ENCODE data around the gene USB1.
"Not testable (repeated sequence)": the region's sequence is repeated elsewhere in the genome, so short reads cannot be mapped to it uniquely, and the experiment has no call there.

USB1 gene

DNA sequence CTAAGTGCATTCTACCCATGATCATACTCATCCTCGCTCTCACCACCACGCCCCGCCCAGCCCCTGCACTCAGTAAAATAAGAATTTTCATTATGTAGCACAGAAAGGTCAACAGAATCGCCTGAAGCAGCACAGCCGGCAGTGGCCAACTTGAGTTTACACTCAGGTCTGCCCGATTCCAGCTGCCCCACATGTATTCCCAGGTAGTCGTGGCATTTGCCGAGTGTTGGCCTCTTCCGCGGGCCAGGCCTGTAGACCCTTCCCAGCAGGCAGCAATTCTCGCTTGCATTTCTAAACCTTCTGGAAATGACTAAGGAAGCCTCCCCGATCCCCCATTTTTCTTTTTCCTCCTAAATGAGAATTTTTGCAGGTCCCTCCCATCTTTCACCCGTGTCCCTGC lies 30.9 kb upstream of the USB1 start:
- DNase-seq: no peak

DNA sequence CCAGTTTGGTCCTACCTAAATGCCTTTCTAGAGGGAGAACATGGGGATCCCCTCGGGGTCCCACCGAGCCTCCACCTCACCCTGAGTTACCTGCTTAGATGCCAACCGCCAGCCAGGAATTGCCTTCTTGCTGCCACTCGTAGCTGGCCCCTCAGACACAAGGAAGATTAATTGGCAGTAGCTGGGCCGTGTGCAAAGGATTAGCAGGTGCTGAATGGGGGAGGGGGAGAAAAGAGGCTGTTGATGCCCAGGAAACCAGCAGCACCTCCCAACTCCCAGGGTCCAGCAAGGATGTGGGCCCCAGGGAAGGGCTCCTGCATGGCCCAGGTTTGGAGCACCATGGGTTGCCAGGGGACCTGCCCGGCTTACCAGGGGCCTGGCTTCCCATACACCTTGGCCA lies 30.2 kb upstream of the USB1 start, which contains the start of gene CNGB1:
CNGB1 (minus strand) TSS at position 159 of the 400 bp plus-strand sequence. CDS start 3,842 bp downstream, outside the sequence.
- DNase-seq: no peak

DNA sequence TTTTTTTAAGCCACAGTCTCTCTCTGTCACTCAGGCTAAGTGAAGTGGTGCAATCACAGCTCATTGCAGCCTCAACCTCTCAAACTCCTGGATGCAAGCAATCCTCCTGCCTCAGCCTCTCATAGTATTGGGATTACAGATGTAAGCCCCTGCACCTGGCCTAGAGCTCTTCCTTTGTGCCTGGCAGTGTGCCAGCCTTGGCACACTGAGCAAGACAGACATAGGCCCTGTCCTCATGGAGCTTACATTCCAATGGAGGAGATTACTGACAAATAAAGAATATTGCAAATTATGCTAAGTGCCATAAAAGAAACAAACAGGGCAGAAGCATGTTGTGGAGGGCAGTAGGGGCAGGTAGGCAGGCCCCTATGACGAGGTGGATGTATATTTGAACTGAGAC lies 29.4 kb upstream of the USB1 start:
- no peak for DNase-seq

DNA sequence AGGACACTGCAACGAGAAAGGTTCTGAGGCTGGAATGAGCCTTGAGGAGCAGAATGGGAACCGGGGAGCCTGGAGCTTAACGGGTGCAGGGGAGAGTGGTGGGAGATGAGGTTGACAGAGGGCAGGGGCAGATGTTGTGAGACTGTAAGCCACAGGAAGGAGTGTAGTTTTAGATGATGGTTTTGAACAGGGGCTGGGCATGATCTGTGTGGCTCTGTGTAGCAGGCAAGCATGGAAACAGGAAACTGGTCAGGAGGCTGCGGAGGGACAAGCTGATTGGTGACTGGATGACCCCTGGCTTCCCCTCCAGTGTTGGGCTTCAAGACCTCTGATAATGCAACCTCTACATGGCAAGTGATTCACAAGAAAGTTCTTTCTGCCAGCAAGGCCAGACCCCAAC lies 28.9 kb upstream of the USB1 start:
- DNase-seq: no peak

DNA sequence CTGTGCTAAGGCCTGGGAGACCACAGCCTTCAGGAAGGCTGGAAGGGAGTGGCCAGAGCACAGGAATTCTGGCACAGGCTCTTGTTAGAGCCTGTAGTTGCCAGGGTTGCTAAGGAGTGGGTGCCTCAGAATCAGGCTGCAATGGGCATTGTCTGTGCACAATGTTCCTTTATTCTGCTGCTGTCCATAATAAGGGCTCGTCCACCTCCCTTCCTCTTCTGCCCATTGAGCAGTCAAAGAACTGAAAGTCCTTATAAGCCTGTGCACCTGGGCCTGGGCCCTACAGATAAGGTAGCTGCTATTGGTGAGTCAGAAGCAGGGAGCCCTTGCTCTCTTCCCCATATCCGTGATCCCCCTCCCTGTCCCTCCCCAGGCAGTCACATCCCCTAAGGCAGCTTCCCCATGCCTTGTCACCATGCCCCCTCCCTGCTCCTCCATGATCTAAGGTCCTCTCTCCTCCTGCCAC lies 24.8 kb upstream of the USB1 start:
- DNase-seq: no peak

DNA sequence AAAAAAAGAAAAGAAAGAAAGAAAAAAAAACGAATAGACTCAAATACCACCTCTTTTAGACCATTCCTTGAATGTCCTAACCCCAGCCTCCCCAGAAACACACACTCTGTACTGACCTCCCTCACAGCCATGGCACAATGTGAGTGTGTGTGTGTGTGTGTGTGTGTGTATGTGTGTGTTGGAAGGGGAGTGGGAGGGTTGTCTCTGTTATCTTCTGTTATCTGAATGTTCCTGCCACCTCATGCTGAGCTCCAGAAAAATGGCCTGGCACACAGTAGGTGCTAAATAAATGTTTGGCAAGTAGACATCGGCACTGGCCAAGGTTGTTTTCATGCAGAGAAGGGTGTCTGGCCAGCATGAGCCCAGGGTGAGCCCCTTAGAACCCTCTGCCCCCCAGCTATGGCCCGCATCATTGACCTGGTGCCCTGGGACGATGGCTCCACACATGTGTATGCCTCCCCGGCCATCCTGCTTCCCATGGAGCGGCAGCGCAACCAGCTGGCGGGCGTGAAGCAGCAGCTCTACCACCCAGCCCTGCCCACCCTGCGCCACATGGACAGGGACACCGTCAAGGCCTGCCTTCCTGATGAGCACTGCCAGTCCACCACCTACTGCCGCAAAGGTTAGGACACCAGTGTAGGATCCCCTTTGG lies 23.7 kb upstream of the USB1 start:
- no peak for DNase-seq

DNA sequence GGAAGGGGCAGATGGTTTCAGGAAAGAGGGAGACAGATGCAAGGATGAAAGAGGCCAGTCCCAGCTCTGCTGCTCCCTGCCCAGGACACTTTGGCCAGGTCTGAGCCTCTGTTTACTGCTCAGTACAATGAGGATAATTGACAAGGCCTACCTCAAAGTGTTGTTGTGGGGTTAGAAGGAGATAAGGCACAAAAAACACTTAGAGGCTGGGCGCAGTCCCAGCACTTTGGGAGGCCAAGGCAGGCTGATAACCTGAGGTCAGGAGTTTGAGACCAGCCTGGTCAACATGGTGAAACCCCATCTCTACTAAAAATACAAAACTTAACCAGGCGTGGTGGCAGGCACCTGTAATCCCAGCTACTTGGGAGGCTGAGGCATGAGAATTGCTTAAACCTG lies 23.1 kb upstream of the USB1 start:
- DNase-seq: not testable (repeated sequence)

DNA sequence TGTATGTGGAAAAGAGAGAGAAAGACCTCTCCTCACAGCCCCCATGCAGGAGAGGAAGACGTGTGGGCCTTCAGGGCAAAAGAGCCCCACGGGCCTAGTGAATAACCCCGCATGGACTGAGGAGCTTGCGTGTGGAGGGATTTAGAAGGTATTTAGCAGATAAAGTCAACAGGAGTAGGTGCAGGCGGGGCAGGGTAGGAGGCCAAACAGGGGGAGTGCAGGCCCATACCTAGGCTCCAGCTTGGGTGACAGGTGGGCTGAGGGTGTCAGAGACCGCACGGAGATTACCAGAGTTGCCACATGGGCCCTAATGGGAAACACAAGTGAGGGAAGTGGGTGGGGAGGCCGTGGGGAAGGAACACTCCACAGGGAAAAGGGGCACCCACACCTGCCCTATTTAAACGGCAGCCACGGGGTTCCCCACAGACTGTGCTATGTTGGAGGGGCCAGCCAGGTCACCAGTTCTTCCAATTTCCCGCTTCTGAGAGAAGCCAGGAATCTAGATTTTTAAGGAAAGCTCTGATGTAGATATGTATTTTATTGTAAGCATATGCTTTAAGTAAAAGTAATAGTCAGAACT lies 22.1 kb upstream of the USB1 start:
- no peak for DNase-seq

DNA sequence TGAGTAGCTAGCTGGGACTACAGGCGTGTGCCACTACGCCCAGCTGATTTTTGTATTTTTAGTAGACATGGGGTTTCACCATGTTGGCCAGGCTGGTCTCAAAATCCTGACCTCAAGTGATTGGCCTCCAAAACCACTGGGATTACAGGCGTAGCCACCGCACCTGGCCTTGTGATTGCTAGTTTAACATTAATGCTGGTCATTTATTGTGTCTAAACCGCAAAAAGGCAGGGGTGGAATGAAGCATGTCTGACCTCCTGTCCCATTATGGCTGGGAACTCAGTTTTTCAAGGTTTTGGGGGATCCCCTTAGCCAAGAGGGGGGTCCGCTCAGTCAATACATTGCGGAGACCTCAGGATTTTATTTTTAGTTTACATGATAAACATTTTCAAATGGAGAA lies 19.6 kb upstream of the USB1 start:
- DNase-seq: no peak

DNA sequence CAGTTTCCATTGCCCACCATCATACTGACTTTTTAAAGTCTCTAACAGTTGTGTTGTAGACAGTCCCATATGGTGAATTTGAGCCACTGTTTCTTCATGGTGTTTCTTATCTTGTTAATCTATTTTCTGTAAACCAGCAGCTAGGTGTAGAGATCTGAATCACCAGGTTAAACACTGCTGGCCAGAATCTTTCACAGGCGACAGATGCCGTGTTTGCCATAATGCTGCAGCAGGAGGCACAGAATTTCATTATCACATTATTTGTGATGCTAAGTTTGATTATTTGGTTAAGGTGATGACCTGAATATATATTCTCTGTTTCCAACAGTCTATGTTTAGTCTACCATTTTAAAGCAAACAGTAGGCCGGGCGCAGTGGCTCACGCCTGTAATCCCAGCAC lies 18.8 kb upstream of the USB1 start:
- no peak for DNase-seq

DNA sequence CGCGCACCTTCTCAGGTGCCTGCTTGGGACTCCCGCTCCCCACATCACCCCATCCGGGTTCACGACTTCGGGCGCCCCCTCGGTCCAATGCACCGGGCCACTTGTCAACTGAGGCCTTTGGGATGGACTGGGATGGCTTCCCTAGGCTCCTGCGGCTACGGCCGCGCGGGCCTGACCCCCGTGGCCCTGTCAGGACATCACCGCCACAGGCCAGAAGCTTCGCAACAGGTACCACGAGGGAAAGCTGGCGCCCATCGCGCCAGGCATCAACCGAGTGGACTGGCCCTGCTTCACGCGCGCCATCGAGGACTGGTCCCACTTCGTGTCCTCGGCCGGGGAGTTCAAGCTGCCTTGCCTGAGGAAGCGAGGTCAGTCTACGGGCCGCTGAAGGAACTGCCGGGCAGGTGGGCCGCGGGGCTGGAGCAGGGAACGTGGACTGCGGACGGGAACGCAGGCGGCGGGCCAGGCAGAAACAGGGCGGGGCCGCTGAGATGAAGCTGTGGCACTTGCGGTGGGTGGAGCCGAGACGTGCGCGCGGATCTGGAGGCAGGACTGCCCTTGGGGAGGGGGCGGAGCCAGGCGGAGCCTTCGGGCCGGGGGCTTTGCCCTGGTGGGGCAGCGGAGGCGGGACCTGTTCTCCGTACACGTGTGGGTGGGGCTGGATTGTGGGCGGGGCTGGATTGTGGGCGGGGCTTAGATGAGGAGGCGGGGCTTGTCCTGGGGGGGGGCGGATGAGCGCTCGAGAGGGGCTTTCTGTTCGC lies 16.6 kb upstream of the USB1 start:
- peak; percentile 85 to 87 for DNase-seq

DNA sequence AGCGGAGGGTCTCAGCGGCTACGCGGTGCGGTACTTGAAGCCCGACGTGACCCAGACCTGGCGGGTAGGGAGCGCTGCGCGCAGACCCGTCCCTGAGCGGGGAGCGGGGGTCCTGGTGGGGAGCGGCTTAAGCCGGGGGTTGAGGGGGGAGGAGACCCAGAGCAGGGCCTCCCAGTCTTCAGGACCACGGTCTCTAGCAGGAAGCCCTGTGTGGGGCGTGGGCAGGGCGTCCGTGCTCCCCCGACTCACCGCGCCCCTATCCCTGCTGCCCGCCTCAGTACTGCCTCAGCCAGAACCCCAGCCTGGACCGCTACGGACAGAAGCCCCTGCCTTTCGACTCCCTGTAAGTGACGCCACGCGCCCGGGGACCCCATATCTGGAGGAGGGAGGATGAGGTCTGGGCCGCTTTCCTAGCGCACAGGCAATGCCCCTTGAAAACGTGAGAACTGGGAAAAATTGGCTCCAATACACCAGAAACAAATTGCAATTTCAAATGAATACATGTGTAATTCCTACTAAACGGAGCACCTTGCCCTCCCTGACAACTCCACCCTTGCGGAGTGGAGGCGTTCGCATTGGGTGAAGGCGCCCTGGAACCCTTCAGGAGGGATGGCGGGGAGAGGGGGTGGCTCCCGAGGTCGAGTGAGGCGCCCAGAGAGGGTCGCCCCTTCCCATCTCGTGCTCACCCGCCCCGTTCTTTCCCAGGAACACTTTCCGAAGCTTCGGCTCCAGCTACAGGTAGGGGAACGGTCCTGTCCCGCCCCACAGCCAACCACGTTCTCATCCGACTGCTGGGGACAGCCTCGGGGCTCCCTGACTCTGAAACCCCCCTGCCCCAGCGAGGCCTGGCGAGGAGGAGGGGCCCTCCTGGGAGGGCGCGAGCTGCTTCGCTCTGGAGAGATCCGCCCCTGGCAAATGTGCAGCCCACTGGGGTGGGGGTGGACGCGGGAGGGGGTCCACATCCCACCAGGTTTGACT lies 15.7 kb upstream of the USB1 start:
- DNase-seq: no peak

DNA sequence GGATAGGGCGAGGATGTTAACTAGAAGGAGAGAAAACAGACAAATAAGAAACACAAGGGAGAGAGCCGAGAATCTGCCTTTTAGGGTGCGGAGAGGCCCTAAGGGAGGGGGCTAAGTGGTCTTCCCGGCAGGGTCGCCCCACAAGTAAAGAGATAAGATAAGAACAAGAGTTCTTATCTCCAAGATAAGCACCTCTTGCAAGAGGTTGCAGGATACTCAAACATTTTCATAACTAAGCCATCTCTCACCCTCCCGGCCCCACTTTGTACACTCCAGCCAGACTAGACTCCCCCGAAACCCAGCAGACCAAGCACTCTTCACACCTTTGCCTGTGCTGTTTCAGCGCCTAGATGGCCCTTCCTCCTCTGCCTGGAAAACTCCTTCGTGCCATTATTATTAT lies 15.0 kb upstream of the USB1 start:
- no peak for DNase-seq

DNA sequence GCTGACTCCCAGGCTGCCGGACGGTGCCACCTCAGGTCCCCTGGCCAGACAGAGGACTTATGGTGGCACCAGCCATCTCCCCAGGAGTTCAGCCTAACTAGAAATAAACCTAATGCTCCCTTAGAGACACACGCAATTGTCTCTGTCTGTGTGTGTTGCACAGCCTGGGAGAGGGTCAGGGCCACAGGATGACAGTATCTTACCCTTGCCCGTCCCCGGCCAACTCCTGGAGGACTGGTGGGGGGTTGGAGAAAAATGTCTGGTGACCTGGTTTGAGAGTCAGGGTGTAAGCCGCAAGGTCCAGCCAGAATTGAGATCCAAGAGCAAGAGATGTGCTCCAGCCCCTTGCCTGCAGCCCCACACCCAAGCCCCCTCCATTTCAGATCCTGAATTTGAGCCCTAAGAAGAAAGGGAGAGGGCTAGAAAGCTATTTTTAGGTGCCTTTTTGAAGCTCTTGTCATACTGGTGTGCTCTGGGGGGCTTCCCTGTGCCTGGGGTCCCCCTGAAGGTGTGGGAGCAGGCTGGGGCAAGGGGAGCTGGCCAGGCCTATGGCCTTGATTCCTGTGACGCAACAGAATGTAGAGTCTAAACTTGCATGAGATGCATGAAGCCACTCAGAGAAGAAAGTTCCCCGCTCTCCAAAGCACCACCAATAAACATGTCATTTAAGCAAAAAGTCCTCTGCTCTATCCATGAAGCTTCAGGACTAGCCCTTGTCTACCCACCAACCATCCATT lies 13.6 kb upstream of the USB1 start:
- no peak for DNase-seq

DNA sequence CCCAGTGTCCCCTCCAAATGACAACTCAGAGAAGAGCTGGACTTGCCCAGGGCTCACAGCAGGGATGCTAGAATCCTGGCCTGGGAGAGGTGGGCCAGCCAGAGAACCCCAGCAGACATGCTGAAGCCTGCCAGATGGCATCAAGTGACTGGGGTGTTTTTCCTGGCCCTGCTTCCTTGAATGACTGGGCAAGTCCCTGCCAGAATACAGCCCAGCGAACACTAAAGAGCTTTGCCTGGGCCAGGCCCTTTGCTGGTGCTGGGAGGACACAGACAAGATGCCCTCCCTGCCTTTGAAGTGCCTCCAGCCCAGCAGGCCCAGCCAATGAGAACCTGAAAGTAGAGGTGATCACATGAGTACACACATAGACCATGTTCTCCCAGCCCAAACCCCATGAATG lies 12.3 kb upstream of the USB1 start:
- DNase-seq: no peak

DNA sequence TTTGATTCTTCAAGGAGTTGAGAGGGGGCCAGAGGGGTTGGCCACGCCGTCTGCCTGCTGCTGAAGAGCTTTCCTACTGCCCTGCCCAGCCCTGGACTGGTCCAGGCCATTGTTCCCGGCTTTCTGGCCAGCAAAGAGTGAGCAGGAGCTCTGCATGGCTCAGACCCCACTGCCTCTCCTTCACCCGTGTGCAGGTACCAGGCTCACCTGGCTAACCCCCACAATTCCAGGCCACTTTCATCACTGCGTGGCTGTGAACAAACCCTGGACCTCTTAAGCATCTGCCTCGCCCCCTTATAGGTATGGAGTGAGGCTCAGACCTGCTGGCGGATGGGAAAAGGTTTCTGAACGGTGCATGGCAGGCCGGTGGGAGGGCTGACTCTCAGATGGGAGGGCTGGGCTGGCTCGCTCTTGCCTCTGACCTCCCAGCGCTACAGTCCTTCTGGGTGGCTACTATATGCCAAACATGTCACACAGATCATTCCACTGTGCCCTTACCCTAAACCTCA lies 9.6 kb upstream of the USB1 start:
- no peak for DNase-seq

DNA sequence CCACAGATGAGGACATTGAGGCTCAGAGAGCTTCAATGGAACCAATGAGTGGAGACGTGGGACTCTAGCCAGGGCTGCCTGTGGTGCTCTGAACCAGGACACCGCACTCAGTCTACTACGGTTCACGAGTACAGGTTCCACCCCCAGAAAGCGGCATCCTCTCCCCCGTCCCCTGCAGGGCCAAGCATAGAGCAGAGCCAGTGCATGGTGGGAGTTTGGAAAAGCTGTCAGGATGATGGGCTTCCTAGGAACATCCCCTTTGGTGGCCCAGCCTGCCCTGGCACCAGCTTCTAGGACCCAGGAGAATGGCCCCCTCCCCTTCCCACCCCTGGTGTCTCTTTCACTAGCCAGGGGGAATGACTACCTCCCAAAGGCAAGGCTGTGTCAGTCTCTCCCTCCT lies 9.1 kb upstream of the USB1 start:
- no peak for DNase-seq

DNA sequence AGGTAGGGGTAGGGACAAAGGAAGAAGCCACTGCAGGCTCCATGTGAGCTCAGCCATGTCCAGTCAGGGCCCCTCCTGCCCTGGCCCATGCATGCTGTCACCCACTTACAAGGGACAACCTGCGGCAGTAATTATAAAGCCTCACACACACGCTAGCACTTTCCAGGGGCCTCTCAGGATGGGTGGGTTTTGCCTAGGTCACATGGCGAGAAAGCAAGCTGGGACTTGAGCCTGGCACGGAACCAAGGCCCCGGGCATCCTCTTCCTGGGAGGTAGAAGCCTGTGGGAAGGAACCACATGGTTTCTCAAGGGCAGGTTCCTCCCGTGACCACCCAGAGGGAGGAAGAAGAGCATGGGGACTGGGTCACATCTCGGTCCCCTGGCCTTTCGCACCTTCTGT lies 7.8 kb upstream of the USB1 start:
- DNase-seq: no peak

DNA sequence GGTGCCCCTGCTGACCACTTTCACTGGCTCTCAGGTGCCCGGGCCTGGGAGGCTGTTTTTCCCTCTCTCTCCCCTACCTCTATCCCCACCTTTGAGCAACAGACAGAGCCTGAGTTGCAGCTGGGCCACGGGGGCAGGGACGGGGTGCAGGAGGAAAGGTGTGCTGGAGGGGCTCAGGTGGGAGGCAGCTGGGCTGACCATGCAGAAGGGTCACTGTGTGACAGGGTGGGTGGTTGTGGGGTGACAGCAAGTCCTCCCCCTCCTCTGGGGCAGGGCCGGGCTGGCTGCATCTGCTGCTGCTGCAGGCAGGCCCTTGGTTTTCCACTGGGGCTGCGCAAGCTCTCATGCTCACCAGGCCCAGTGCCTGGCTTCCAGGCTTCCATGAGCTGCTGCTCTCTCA lies 7.3 kb upstream of the USB1 start:
- DNase-seq: no peak

DNA sequence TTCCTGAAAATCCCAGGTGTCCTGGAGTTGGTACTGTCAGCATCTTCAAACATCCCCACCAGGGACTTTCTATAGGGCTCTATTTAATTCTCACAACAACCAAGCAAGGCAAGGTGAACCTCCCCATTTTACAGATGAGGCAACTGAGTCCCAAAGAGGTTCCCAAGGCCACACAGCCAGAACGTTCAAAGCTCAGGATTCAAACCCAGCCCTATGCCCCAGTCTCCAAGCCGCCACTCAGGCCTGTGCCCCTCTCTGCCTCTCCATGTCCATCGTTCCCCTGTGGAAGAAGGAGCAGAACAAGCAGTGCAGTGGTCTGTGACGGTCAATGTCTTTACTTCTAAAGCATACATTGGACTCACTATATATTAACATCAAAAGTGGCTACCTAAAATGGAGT lies 6.8 kb upstream of the USB1 start:
- DNase-seq: no peak

DNA sequence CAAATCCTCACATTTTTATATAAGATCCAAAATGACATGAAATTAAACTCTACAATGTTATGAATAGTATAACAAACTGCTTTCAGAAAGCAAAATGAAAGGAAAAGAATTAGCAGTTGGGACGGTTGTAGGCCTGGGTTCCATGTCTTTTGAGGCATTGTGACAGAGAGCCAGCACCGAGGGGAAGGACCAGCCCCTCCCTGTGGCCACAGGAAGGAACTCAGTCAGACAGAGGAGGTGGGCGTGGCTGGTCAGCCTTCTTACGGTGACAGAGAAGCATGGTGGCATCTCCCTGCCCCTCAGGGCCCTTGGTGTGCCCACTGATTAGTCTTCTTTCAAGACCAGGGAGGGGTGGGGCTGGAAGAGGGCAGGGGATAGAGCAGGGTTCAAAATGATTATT lies 6.4 kb upstream of the USB1 start:
- peak; percentile 32 to 36 for DNase-seq
